Esophagus squamous epithelium (tissue), 5 donors: ENCODE measurements around the gene IRX4. TPM values are rescaled to one million over a fixed set of nuclear protein-coding genes. Genes with fewer than 3 reads are reported as not detected.

Experiments used
- DNase-seq: peaks from one replicate; lab custom pipeline; 2025; lab: John Stamatoyannopoulos, UW
- H3K27ac ChIP-seq, 4 donors: fragments of 200-600 bp; sonication (generic); one replicate each; pipeline ENCODE4 v1.5.1; 2016 to 2019; ENCODE audit warnings: mild to moderate bottlenecking in 1 of 4
- H3K27me3 ChIP-seq, 4 donors: fragments of 200-600 bp; sonication (generic); 1 replicate in 3 of 4; 2 replicates in 1 of 4; pipeline versions ENCODE4 v1.5.1 to v1.6.0; 2017 to 2021; ENCODE audit warnings: antibody characterized with exemption in 1 of 4
- H3K36me3 ChIP-seq, 3 donors: fragments of 200-600 bp; sonication (generic); one replicate each; pipeline ENCODE4 v1.5.1; 2016 to 2019
- H3K4me1 ChIP-seq, 3 donors: fragments of 200-600 bp; sonication (generic); one replicate each; pipeline ENCODE4 v1.5.1; 2017 to 2019
- H3K4me3 ChIP-seq, 4 donors: fragments of 200-600 bp; sonication (generic); 1 replicate in 3 of 4; 2 replicates in 1 of 4; pipeline ENCODE4 v1.5.1; 2016 to 2019; ENCODE audit warnings: mild to moderate bottlenecking in 2 of 4, moderate library complexity in 1 of 4
- H3K9me3 ChIP-seq, 3 donors: fragments of 200-600 bp; sonication (generic); one replicate each; pipeline ENCODE4 v1.5.1; 2016 to 2019
- POLR2A ChIP-seq, 4 donors: fragments of 450-650 bp; IDR thresholded peaks; one replicate each; pipeline ENCODE4 v1.6.1; 2017; ENCODE audit warnings: antibody characterized with exemption in 4 of 4, mild to moderate bottlenecking in 4 of 4, moderate library complexity in 3 of 4
- WGBS, 2 donors: methylation state at CpG; one replicate each; pipeline ENCODE4 v1.1.5; 2018; 5-methylcytosine and 5-hydroxymethylcytosine counted together
- intact Hi-C: fragments of 100-400 bp; cut with DNase I; formaldehyde crosslinking; loops from one replicate; pipeline ENCODE4 v1.15.0; 2022
- total RNA-seq, 4 donors: library from RNA; depleted of rRNA; stranded (reverse); fragments of >200 nt; gene quantifications; one replicate each; pipeline ENCODE4 v1.1.0, GENCODE V29; 2016
- TF ChIP-seq, protein P1 (sequence below), 6 experiments: fragments of 450-650 bp in 4 of 6; fragments of 200-600 bp in 2 of 6; sonication (generic) in 2 of 6; IDR thresholded peaks; one replicate each; pipeline ENCODE4 v1.5.1; 2016 to 2019; ENCODE audit warnings: antibody characterized with exemption in 6 of 6, mild to moderate bottlenecking in 4 of 6, moderate library complexity in 4 of 6
- donor health status: DM: yes; HTN: yes; CAD: no.

The IRX4 gene
- total RNA-seq, 4 donors from 2014 or later, result 22.1 to 36.2 (median 29.1) TPM

DNA sequence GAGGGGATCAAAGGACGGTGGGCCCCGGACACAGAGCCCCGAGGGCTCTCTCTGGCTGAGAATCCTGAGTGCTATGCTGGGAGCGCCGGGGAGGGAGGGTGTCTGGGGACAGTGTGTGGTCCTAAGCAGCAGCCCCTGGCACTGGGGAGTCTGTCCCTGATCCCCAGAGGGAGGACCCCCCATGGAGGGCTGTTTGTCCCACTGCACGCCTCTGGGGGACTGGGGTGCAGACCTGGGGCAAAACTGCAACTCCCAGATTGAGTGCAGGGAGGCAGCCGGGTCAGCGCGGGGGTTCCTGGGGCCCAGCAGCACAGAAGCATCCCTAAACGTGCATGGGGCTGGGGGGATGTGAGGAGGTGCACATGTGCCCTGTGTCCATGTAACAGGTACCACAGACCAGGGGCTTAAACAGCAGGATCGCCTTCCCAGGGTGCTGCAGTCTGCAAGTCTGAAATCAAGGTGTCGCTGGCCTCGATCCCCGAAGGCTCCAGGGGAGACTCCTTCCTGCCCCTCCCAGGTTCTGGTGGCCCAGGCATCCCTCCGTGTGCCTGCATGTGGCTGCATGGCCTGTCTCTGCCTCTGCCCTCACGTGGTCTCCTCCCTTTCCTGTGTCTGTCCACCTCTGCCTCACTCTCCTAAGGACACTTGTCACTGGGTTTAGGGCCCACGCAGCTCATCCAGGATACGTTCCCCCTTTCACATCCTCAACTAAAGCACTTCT is 35.9 kb upstream of the IRX4 start:
- H3K4me1 ChIP-seq, result peaks cover 0 to 4% (median 0%) of the 10 kb centered on the region in 3 donors
- no peaks in the 10 kb centered on the region for H3K36me3 ChIP-seq
- TF ChIP-seq, protein P1, sequence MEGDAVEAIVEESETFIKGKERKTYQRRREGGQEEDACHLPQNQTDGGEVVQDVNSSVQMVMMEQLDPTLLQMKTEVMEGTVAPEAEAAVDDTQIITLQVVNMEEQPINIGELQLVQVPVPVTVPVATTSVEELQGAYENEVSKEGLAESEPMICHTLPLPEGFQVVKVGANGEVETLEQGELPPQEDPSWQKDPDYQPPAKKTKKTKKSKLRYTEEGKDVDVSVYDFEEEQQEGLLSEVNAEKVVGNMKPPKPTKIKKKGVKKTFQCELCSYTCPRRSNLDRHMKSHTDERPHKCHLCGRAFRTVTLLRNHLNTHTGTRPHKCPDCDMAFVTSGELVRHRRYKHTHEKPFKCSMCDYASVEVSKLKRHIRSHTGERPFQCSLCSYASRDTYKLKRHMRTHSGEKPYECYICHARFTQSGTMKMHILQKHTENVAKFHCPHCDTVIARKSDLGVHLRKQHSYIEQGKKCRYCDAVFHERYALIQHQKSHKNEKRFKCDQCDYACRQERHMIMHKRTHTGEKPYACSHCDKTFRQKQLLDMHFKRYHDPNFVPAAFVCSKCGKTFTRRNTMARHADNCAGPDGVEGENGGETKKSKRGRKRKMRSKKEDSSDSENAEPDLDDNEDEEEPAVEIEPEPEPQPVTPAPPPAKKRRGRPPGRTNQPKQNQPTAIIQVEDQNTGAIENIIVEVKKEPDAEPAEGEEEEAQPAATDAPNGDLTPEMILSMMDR (IDR thresholded peaks at IDR 0.05), result no peak
- TF ChIP-seq POLR2A (IDR thresholded peaks at IDR 0.05), result no peak
- H3K27me3 ChIP-seq, result peaks cover 0 to 38% (median 0%) of the 10 kb centered on the region in 4 donors
- intact Hi-C loops, result no loop called here
- DNase-seq, result no peak
- no peak overlapping the region for H3K27ac ChIP-seq
- H3K4me3 ChIP-seq, result no peak overlapping the region
- WGBS, 2 donors, result 81 to 83% methylated on average over 4 to 13 of the region's 18 CpGs
- peaks cover 0 to 10% (median 0%) of the 10 kb centered on the region in 3 donors for H3K9me3 ChIP-seq

GRCh38 chr5:1917830-1918487 is 35.2 kb upstream of the IRX4 start:
- 44 to 46% methylated on average over 11 to 13 of the region's 13 CpGs for whole genome bisulfite sequencing, 2 donors

GRCh38 chr5:1916041-1917001 is 33.6 kb upstream of the IRX4 start:
- Histone ChIP-seq H3K4me1 (peaks cover 0 to 4% (median 0%) of the 10 kb centered on the region in 3 donors), H3K9me3 (peaks cover 0 to 10% (median 0%) of the 10 kb centered on the region in 3 donors), H3K4me3 (no peak overlapping the region), H3K27me3 (peaks cover 0 to 34% (median 0%) of the 10 kb centered on the region in 4 donors), H3K27ac (no peak overlapping the region), H3K36me3 (no peaks in the 10 kb centered on the region)
- 78 to 87% methylated on average over 7 to 14 of the region's 34 CpGs for WGBS, 2 donors
- TF ChIP-seq, protein P1 (IDR thresholded peaks at IDR 0.05), result no peak
- no peak for TF ChIP-seq POLR2A (IDR thresholded peaks at IDR 0.05)
- DNase-seq, result no peak
- intact Hi-C loops, result no loop called here

More at GRCh38 chr5:1917830-1918487, 35.2 kb upstream of the IRX4 start:
- Histone ChIP-seq H3K27ac (no peak overlapping the region), H3K27me3 (peaks cover 0 to 32% (median 0%) of the 10 kb centered on the region in 4 donors), H3K9me3 (peaks cover 0 to 10% (median 0%) of the 10 kb centered on the region in 3 donors), H3K36me3 (no peaks in the 10 kb centered on the region), H3K4me3 (no peak overlapping the region), H3K4me1 (peaks cover 0 to 4% (median 0%) of the 10 kb centered on the region in 3 donors)
- intact Hi-C loops, result no loop called here
- no peak for DNase-seq
- TF ChIP-seq, protein P1 (IDR thresholded peaks at IDR 0.05), result no peak
- no peak for TF ChIP-seq POLR2A (IDR thresholded peaks at IDR 0.05)

GRCh38 chr5:1915316-1915715 is 32.6 kb upstream of the IRX4 start:
- TF ChIP-seq, protein P1 (IDR thresholded peaks at IDR 0.05), result no peak
- TF ChIP-seq POLR2A (IDR thresholded peaks at IDR 0.05), result no peak
- H3K27ac ChIP-seq, result no peak overlapping the region
- no CpG with 5 or more reads among the region's 8 CpGs for WGBS, 2 donors
- H3K4me1 ChIP-seq, result peaks cover 0 to 4% (median 0%) of the 10 kb centered on the region in 3 donors
- no peak for DNase-seq
- no peak overlapping the region for H3K4me3 ChIP-seq
- intact Hi-C loops, result no loop called here
- peaks cover 0 to 35% (median 0%) of the 10 kb centered on the region in 4 donors for H3K27me3 ChIP-seq
- no peaks in the 10 kb centered on the region for H3K36me3 ChIP-seq
- H3K9me3 ChIP-seq, result peaks cover 0 to 10% (median 0%) of the 10 kb centered on the region in 3 donors
